Astrocyte (in vitro differentiated cells and primary cell): ENCODE results near the gene PPM1M. TPM values are rescaled to one million over a fixed set of nuclear protein-coding genes. Genes with fewer than 3 reads are reported as not detected.
A peak's percentile ranks its signal among the peaks of the same experiment; 100 is the strongest.

Source experiments
- DNase-seq: peaks from one replicate; pipeline ENCODE4 v3.0.0-alpha.2; 2010; ENCODE audit warnings: low read depth
- FAIRE-seq: peaks from 2 replicates; lab custom pipeline; 2011; peaks lifted over from hg19 to GRCh38; lab: Jason Lieb, UNC
- H2AFZ ChIP-seq: 2 replicates; pipeline ENCODE4 v1.6.0; 2012; ENCODE audit warnings: low read depth, low read length, inconsistent platforms
- H3K27ac ChIP-seq: 2 replicates; pipeline ENCODE4 v1.5.1; 2011; ENCODE audit warnings: low read depth, low read length, inconsistent platforms
- H3K27me3 ChIP-seq: 2 replicates; pipeline ENCODE4 v1.6.0; 2011; ENCODE audit warnings: low read length, inconsistent platforms; ENCODE audit not compliant: insufficient read depth
- H3K36me3 ChIP-seq: 2 replicates; pipeline ENCODE4 v1.5.1; 2011; ENCODE audit warnings: low read length, inconsistent platforms; ENCODE audit not compliant: insufficient read depth
- H3K4me1 ChIP-seq: 2 replicates; pipeline ENCODE4 v1.5.1; 2011; ENCODE audit warnings: low read length, inconsistent platforms; ENCODE audit not compliant: insufficient read depth
- H3K4me2 ChIP-seq: 2 replicates; pipeline ENCODE4 v1.6.0; 2012; ENCODE audit warnings: low read length, inconsistent platforms
- H3K4me3 ChIP-seq: 2 replicates; pipeline ENCODE4 v1.5.1; 2011; ENCODE audit warnings: low read depth, mild to moderate bottlenecking, low read length, inconsistent platforms; ENCODE audit not compliant: insufficient read depth
- H3K79me2 ChIP-seq: 2 replicates; pipeline ENCODE4 v1.6.0; 2012; ENCODE audit warnings: mild to moderate bottlenecking, low read length, inconsistent platforms; ENCODE audit not compliant: insufficient read depth
- H3K9ac ChIP-seq: 2 replicates; pipeline ENCODE4 v1.6.0; 2012; ENCODE audit warnings: mild to moderate bottlenecking, low read length, inconsistent platforms
- H3K9me3 ChIP-seq: 2 replicates; pipeline ENCODE4 v1.5.1; 2012; ENCODE audit warnings: low read depth, mild to moderate bottlenecking, low read length, inconsistent platforms; ENCODE audit not compliant: insufficient read depth
- H4K20me1 ChIP-seq: 2 replicates; pipeline ENCODE4 v1.6.0; 2012; ENCODE audit warnings: low read length, inconsistent platforms; ENCODE audit not compliant: insufficient read depth
- H3K27ac Mint-ChIP-seq: one replicate; pipeline ENCODE4 v1.8.0; 2021; ENCODE audit warnings: mild to moderate bottlenecking, mixed read lengths; ENCODE audit not compliant: unreplicated experiment
- H3K27me3 Mint-ChIP-seq: one replicate; pipeline ENCODE4 v1.8.0; 2021; ENCODE audit warnings: low read depth, mixed read lengths; ENCODE audit not compliant: unreplicated experiment
- H3K36me3 Mint-ChIP-seq: one replicate; pipeline ENCODE4 v1.8.0; 2021; ENCODE audit warnings: low read depth, mixed read lengths; ENCODE audit not compliant: unreplicated experiment
- H3K4me1 Mint-ChIP-seq: one replicate; pipeline ENCODE4 v1.8.0; 2021; ENCODE audit warnings: low read depth, mixed read lengths; ENCODE audit not compliant: unreplicated experiment
- H3K4me3 Mint-ChIP-seq: one replicate; pipeline ENCODE4 v1.8.0; 2021; ENCODE audit warnings: mild to moderate bottlenecking, moderate library complexity, mixed read lengths; ENCODE audit not compliant: unreplicated experiment
- H3K9me3 Mint-ChIP-seq: one replicate; pipeline ENCODE4 v1.8.0; 2021; ENCODE audit warnings: mild to moderate bottlenecking, mixed read lengths; ENCODE audit not compliant: unreplicated experiment
- CTCF ChIP-seq: IDR thresholded peaks from 2 replicates; pipeline ENCODE4 v1.5.1; 2011; ENCODE audit warnings: low read depth, mild to moderate bottlenecking, inconsistent platforms, low read length, moderate library complexity; ENCODE audit not compliant: insufficient read depth
- EZH2 ChIP-seq: IDR thresholded peaks from 2 replicates; pipeline ENCODE4 v1.6.1; 2012; ENCODE audit warnings: mild to moderate bottlenecking, low read length, inconsistent platforms; ENCODE audit not compliant: insufficient read depth
- total RNA-seq: library from RNA; stranded (reverse); gene quantifications from 2 replicates; pipeline ENCODE4 v1.2.1, GENCODE V29; 2021

PPM1M gene
- total RNA-seq, 1 donor from 2014 or later = 9.1 TPM

- peaks cover 5% of the 10 kb centered on the region for H3K36me3 Mint-ChIP-seq
- peak overlapping the region; percentile 40 for H3K4me3 ChIP-seq
- DNase-seq (no peak), FAIRE-seq (no peak)
- peaks cover 28% of the 10 kb centered on the region for H3K4me1 Mint-ChIP-seq
- peak overlapping the region; percentile 99 for H3K4me3 Mint-ChIP-seq
- peak overlapping the region; percentile 92 for H3K4me2 ChIP-seq
- no peaks in the 10 kb centered on the region for H3K27me3 ChIP-seq
- peaks cover 41% of the 10 kb centered on the region for H3K4me1 ChIP-seq
- peak overlapping the region; percentile 85 for H3K27ac ChIP-seq
- TF ChIP-seq EZH2 (no peak), CTCF (no peak)
- peaks cover 2% of the 10 kb centered on the region for H3K36me3 ChIP-seq
- peak overlapping the region; percentile 62 for H3K27ac Mint-ChIP-seq
- no peaks in the 10 kb centered on the region for H3K27me3 Mint-ChIP-seq
- peaks cover 69% of the 10 kb centered on the region for H3K79me2 ChIP-seq
- no peak overlapping the region for H2AFZ ChIP-seq
- no peaks in the 10 kb centered on the region for H3K9me3 ChIP-seq
- H4K20me1 ChIP-seq = peaks cover 54% of the 10 kb centered on the region
- H3K9me3 Mint-ChIP-seq = no peaks in the 10 kb centered on the region
- H3K9ac ChIP-seq = no peak overlapping the region
Measured at GRCh38 chr3:52236424-52236886, 9.1 kb upstream of the PPM1M start.

GRCh38 chr3:52237006-52237656 lies 8.4 kb upstream of the PPM1M start:
- Mint-ChIP-seq H3K27me3 (no peaks in the 10 kb centered on the region), H3K27ac (peak overlapping the region; percentile 89), H3K4me3 (peak overlapping the region; percentile 99), H3K9me3 (peaks cover 3% of the 10 kb centered on the region), H3K36me3 (peaks cover 4% of the 10 kb centered on the region), H3K4me1 (peaks cover 30% of the 10 kb centered on the region)
- Histone ChIP-seq H3K4me1 (peaks cover 41% of the 10 kb centered on the region), H3K4me2 (peak overlapping the region; percentile 92), H4K20me1 (peaks cover 47% of the 10 kb centered on the region), H3K79me2 (peaks cover 63% of the 10 kb centered on the region), H3K9ac (peak overlapping the region; percentile 88), H3K36me3 (peaks cover 2% of the 10 kb centered on the region), H3K27ac (peak overlapping the region; percentile 85), H3K4me3 (peak overlapping the region; percentile 40), H2AFZ (peak overlapping the region; percentile 1), H3K9me3 (no peaks in the 10 kb centered on the region), H3K27me3 (no peaks in the 10 kb centered on the region)
- TF ChIP-seq CTCF (no peak), EZH2 (no peak)
- DNase-seq (no peak), FAIRE-seq (peak; percentile 67)

GRCh38 chr3:52237657-52238172 lies 7.8 kb upstream of the PPM1M start:
- H3K27me3 ChIP-seq = no peaks in the 10 kb centered on the region
- peaks cover 59% of the 10 kb centered on the region for H3K79me2 ChIP-seq
- H4K20me1 ChIP-seq = peaks cover 41% of the 10 kb centered on the region
- DNase-seq = peak; percentile 84
- H3K36me3 ChIP-seq = peaks cover 2% of the 10 kb centered on the region
- Mint-ChIP-seq H3K27ac (peak overlapping the region; percentile 94), H3K4me1 (peaks cover 30% of the 10 kb centered on the region), H3K27me3 (no peaks in the 10 kb centered on the region), H3K4me3 (peak overlapping the region; percentile 99), H3K36me3 (peaks cover 4% of the 10 kb centered on the region), H3K9me3 (peaks cover 3% of the 10 kb centered on the region)
- H3K27ac ChIP-seq = peak overlapping the region; percentile 85
- H3K4me1 ChIP-seq = peaks cover 41% of the 10 kb centered on the region
- H3K4me2 ChIP-seq = peak overlapping the region; percentile 92
- no peak for TF ChIP-seq CTCF
- TF ChIP-seq EZH2 = no peak
- peak overlapping the region; percentile 88 for H3K9ac ChIP-seq
- H3K9me3 ChIP-seq = no peaks in the 10 kb centered on the region
- H2AFZ ChIP-seq = no peak overlapping the region
- H3K4me3 ChIP-seq = peak overlapping the region; percentile 83
- no peak for FAIRE-seq
